DMS79 (cell line): ENCODE measurements around the gene MSRB3.
"Not testable (repeated sequence)": the region's sequence is repeated elsewhere in the genome, so short reads cannot be mapped to it uniquely, and the experiment has no call there.

Source experiments
- DNase-seq: peaks from one replicate; lab custom pipeline; 2025; lab: John Stamatoyannopoulos, UW

Gene MSRB3

DNA sequence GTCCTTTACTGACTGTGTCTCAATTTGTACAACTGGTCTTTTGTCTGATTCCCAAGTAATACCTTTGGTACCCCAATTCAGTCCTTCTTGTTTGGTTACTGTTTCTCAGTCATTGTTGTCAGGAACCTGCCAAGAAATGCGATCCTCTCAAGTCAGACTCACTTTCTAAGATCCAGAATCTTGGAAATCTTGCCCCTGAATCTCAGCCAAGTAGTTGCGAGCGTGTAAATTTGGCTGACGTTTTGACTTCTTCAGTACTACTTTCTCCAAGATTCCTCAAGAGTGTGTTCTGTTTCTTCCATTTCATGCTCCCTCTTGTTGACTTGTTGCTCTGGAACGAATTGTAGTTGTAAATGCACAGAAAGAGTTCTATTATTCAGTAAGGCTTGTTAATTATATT lies 114.0 kb downstream of the MSRB3 start:
- DNase-seq = no peak

DNA sequence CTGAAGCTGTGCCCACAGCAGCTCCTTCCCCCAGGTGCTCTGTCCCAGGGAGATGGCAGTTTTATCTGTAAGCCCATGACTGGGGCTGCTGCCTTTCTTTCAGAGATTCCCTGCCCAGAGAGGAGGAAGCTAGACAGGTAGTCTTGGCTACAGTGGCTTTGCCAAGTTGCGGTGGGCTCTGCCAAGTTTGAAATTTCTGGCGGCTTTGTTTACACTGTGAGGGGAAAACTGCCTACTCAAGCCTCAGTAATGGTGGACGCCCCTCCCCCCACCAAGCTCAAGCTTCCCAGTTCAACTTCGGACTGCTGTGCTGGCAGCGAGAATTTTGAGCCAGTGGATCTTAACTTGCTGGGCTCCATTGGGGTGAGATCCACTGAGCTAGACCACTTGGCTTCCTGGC lies 124.7 kb downstream of the MSRB3 start:
- DNase-seq = no peak

DNA sequence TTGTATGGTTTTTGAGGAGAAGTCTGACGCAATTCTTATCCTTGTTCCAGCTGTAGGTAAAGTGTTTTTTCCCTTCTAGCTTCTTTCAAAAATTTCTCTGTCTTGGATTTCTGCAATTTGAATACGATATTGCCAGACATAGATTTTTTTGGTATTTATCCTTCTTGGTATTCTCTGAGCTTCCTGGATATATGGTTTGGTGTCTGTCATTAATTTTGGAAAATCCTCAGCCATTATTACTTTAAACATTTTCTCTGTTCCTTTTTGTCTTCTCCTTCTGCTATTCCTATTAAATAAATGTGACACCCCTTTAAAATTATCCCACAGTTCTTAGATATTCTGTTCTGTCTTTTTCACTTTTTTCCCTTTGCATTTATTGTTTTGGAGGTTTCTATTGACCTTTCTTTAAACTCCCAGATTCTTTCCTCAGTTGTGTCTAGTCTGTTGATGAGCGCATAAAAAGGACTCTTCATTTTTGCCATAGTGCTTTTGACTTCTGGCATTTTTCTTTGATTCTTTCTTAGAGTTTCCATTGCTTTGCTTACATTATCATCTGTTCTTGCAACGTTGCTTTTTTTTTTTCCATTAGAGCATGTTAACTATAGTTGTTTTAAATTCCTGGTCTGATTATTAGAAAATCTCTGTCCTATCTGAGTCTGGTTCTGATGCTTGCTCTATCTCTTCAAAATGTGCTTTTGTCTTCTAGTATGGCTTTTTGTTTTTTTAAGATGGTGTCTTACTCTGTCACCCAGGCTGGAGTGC lies 129.1 kb downstream of the MSRB3 start:
- DNase-seq = no peak

DNA sequence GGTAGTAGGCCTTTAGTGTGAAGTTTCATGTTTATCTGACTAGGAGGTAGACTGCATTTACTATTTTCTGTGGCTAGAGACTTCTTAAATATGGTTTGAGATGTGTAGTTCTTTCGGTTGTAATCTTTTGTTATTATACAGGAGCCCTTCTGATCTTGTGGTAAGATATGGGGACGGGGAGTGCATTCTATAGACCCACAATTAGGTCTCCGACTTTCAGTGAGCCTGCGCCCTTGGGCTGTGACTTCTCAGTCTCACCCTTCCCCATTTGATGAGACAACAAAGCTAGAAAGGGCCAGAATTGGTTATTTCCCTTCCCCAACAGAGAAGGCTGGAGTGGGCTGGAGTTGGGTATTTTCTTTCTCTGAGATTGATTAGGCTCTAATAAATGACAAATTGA lies 130.0 kb downstream of the MSRB3 start:
- DNase-seq = no peak

DNA sequence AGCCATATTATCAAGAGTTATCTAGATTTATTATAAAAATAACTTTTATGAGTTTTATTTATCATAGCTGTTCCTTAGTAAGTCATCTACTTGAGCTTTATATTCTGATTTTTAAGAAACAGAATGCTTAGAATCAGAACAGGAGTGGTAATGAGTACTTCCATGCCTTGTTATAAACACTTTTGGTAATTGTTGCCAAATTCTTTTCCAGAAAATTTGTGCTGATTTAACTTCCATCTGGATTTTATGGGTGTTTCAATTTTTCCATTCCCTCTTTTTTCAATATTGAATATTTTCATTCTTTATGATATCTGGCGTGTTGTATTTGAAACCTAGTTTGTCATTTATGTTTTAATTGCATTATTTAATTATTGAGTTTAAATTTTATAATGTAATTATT lies 131.2 kb downstream of the MSRB3 start:
- DNase-seq = no peak

DNA sequence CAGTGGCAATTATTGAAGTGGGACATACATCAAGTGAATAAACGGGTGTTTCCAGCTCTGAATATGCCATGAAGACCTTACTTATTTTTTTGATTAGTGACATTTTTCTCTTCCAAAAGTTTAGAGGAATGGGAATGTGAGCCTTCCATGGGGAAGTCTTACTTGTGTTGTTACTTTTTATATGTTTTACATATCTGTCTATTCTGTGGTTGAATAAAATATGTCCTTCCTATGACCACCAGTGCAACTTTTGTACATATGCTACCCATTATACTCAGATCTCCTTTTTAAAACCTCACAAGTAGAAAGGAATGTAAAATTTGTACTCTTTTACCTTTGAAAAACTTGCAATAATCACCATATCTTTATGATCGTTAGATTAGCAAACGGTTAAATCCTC lies 132.7 kb downstream of the MSRB3 start:
- DNase-seq = no peak

DNA sequence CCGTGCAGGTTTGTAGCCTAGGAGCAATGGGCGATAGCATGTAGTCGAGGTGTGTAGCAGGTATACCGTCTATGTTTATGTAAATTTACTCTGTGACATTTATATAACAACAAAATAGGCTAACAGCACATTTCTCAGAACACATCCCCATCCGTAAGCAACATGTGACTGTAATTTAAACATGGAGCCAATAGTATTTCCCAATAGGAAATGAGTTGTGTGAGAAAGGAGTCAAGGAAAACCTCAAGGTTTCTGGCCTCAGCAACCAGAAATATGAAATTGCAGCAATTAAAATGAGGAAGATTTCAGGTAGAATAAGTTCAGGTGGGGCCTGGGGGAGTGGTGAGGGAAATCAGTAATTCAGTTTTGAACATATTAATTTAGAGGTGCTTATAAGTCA lies 136.0 kb downstream of the MSRB3 start:
- no peak for DNase-seq

DNA sequence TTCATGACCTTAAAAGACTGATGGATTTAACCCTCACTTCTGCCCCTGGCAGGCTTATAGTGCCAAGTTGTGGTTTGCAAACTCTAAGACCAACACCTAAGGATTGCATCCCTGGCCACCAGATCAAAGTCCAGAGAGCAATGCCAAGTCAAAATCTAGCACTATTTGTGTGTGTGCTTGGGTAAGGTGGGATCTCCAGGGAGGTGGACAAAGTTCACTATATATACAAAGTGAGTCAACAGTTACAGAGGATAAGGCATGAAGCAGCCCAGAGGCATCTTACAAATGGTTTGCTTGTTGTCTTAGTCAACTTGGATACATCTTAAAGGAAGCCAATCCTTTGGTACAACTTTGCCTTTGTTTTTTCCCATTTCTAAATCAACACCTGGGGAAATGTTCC lies 137.3 kb downstream of the MSRB3 start:
- DNase-seq = no peak

DNA sequence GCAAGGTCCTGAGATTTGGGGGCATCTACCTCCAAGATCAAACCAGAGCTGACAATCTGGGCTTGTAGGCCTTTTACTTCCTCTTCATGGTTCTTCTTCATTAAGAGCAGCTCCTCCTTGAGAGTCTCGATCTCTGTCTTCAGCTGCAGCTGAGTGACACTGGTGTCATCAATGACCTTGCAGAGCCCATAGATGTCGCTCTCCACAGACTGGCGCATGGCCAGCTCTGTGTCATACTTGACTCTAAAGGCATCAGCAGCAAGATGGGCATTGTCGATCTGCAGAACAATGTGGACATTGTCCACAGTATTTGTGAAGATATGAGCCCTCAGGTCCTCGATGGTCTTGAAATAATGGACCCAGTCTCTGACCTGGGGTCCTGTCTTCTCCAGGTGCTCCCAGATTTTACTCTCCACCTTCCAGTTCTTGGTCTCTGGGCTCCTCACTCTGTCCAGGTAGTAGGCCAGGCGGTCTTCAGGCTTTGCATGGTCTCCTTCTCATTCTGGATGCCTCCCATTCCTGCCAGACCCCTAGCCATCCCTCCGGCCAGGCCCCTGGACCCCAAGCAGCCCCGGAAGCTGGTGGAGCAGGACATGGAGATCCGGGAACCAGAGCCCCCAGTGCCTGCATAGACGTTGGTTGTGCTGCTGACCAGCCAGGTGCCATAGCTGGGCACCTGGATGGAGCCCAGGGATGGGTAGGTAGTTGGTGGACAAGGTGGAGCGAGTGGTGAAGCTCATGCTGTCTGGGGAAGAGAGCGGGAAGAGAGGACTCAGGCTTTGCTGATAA lies 141.0 kb downstream of the MSRB3 start:
- no peak for DNase-seq

DNA sequence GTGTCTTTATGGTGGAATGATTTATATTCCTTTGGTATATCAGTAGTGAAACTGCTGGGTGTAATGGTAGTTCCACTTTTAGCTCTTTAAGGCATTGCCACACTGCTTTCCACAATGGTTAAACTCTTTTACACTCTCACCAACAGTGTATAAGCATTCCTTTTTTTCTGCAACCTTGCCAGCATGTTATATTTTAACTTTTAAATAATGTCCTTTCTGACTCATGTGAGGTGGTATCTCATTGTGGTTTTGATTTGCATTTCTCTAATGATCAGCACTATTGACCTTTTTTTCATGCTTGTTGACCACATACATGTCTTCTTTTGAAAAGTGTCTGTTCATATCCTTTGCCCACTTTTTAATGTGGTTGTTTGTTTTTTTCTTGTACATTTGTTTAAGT lies 142.5 kb downstream of the MSRB3 start:
- DNase-seq = no peak

DNA sequence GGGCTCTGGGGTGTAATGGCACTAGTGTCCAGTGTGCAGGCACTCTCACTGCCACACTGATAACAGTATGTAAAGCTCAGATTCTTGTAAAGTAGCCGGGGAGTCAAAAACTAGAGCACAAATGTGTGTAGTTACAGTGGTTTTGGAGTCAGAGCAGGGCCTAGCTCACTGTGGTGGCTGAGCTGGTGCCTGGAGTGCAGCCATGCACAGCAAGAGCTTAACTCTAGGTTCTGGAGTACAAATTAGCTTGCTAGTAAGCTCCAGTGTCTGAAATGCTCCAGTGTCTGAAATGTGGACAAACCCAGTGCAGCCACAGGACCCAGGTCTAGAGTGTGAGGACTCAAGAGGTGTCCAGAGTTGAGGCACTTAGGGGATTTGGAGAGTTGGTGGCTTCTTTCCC lies 149.2 kb downstream of the MSRB3 start:
- DNase-seq = no peak

DNA sequence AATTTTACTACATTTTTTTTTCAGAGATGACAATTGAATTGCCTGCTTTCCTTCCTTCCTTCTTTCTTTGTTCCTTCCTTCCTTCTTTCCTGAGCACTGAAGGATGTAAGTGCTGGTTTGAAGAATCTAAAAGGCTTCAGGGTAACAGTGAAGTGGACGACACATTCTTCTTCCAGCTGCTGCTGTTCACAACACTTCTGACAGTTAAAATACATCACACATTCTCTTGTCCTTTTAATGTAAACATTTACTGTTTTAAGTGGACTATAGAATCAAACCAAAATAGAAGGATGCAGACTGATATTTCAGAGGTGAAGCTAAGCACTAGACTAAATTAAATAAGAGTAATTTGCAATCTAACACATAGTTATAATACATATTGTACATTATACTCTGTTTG lies 151.5 kb downstream of the MSRB3 start:
- DNase-seq = no peak

DNA sequence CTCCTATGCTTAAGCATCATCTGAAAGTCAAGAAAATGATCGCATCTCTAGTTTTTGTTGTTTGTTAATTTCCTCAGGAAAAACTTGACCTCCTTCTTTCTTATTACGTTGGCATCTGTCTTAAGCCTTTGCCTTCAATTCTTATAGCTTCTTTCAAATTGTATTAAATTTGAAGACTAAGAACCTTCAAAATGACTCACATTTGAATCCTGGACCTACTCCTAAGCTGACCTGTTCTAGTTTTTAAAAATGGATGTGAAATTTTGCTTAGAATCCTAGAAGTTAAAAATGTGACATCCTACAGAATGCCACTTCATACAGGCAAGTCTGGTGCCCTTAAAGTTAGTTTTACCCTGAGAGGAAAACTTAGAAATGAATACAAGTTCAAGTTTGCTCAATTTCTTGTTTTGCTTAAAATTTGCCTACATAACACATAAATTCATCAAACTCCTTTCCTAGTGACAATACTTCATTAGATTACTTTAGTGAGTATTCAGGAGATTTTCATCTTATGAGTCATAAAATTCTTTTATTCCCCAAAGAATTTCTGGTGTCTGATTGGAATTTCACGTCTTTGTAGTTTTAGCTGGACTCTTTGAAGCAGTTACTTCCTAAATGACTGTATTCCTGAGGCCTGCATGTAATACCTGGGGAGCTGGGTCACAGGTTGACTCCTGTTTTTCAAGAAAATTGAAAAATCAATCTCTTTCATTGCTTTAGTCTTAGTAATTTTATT lies 152.3 kb downstream of the MSRB3 start:
- no peak for DNase-seq

DNA sequence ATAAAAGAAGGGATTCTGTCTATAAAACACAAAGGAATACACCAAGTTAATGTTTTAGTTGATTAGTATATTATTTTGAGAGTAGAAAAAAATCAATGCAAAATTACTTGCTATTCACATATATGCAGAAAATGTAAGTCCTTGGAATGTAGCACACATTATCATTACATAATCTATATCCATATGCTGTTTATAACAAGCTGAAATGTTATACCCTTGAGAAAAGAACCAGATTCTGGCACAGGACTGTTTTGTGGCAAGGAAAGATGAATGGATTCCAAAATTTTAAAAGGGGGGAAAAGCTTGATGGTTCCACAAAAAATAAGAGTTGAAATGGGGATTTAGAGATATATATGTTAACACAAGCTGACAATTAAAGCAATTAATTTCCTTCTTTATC lies 153.6 kb downstream of the MSRB3 start:
- no peak for DNase-seq

DNA sequence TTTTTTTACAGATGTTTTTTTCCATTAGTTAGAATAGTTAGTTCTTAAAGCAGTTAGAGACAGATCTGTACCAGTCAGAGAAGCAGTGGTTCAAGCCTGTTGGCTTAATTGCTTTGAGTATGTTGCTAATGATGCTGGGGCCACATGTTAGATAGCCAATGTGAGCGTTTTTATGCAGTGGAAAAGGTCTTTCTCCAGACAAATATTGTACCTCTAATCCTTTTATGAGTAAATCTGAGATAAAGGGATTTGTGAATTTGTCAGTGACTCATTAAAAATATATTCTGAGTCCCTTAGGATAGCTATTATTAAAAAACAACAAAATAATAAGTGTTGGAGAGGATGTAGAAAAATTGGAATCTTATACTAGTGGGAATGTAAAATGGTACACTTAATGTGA lies 154.2 kb downstream of the MSRB3 start:
- DNase-seq = no peak

DNA sequence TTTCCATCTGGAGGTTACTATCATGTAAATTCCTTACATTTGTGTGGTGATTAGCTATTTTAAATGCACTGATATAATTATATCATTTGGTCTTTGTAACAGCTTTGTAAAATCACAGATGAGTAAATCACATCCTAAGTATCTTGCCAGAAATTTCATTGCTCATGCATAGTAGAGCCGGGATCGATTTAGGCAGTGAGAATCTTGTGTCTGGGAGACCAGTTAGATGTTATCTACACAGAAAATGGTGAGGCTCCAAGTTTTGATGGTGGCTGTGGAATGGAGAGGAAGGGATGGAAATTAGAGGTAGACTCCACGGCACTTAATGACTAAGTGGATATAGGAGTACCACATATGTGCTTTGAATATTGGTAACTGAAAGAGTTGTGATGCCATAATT lies 156.3 kb downstream of the MSRB3 start:
- DNase-seq = no peak

DNA sequence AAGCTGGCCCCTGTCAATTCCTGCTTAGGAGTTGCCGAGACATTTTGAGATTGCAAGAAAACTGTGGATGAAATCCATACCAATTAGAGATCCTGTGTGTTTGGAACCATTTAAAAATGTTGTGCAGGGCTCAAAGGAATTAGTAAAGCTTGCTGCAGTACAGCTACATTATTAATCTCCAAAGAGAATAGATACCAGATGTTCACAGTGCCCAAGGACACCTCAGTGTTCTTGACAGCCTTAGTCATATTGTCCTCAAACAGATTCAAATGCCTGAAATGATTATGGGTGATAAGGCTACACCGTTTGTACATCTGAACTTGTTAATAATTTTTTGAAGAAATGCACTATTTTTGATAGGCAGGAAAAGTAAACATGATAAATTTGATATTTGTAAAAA lies 164.6 kb downstream of the MSRB3 start:
- no peak for DNase-seq

DNA sequence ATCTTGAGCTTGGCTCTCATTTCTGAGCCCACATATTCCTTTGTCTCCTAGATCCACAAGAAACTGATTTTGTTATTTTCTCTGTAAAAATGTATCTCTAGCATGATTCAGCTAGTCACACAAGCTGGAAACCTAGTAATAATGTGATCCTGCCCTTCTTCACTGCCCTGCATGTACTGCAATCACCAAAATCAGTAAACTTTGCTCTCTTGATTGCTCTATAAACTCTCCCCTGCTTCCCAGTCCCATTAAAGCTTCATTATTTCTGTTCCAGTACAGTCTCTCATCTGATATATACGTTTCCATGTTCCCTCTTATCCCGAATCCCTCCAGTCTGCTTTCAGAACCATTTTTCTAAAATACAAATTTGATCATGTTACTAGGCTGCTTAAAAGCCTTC lies 166.5 kb downstream of the MSRB3 start:
- no peak for DNase-seq

DNA sequence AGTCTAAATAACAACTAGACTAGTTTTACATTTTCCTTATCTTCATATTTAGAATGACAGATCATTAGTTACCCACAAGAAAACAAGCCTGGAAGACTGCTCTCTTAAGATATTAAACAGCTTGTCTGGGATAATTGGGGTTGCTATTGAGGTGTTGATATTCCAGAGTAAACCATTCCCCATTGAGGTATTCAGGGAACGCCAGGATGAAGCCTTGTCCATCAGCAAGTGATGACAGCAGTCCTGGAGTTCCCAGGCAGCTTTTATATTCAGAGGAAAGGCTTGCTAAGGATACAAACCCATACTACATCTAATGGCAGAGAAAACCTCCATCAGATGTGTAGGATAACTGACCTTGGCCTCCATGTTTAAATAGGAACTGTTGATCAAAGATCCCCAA lies 168.4 kb downstream of the MSRB3 start:
- DNase-seq = no peak

DNA sequence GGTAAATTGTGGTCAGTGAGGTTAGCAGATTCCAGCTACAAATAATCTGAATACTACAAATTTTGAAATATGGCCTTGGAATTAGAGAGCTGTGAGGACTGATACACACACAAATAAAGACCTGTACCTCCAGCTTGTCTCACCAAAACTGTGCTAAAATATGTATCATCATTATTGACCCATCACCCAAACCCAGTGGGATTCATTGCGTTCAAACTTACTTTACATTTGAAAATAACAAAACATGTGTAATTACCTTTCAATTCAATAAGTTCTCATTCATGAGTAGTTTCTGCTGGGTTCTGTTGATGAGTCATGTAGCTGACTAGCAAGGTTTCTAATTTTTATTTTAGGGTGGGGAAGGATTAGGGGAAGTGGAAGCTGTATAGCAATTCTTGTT lies 170.9 kb downstream of the MSRB3 start:
- no peak for DNase-seq

DNA sequence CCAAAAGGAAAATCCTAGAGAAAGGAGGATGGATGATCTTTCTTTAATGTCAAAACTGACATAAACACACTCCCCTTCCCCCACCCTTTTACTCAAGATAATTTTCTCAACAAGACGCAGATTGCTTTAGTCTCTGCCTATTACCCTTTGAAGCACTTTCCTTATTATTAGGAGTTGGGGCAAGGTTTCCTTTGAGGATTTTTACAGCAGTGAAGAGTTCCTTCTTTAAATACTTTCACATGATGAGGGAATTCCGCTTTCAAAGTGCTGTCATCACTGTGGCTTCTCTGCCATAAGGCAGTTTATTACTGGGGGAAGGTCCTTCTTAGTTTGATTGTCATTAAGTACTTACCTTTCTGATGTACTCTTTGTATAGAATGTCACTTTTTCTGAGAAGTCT lies 172.1 kb downstream of the MSRB3 start:
- no peak for DNase-seq

DNA sequence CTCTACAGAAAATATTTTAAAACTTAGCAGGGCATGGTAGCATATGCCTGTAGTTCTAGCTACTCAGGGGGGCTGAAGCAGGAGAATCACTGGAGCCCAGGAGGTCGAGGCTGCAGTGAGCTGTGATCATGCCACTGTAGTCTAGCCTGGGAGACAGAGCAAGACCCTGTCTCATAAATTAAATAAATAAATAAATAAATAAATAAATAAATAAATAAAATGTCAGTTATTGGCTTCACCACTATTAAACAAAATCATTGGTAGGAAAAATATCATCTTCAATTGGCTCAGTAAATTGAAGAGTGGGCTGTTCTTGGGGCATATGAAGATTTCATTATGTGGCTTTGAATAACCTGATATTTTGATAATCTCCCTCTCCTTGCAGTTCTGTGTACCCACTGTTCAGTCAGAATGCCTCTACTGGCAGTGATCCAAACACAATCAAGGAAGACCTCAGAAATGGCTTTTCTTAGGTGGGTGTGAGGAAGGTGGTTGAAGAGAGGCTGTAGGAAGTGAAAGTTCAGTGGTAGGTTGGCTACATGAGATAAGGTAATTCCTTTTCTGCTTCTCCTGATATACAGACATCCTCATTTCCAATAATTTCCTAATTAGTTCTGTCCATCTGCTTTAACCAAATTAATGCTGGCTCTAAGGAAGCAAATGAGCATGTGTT lies 175.8 kb downstream of the MSRB3 start:
- no peak for DNase-seq

DNA sequence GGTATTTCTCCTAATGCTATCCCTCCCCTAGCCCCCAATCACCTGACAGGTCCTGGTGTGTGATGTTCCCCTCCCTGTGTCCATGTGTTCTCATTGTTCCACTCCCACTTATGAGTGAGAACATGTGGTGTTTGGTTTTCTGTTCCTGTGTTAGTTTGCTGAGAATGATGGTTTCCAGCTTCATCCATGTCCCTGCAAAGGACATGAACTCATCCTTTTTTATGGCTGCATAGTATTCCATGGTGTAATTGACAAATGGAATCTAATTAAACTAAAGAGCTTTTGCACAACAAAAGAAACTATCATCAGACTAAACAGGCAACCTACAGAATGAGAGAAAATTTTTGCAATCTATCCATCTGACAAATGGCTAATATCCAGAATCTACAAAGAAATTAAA lies 178.9 kb downstream of the MSRB3 start:
- DNase-seq = not testable (repeated sequence)
